ENCODE results near the gene B9D2. TPM values are rescaled to one million over a fixed set of nuclear protein-coding genes. Genes with fewer than 3 reads are reported as not detected.

Gene B9D2
- total RNA-seq, 1 donor: 26.4 TPM

GRCh38 chr19:41318696-41319499 lies 45.1 kb downstream of the B9D2 start:
- no peak for DNase-seq (ENCODE audit: low read depth in 2 of 3, low spot score in 2 of 3)

GRCh38 chr19:41316306-41316920 lies 47.5 kb downstream of the B9D2 start:
- DNase-seq (ENCODE audit: low read depth in 2 of 3, low spot score in 2 of 3): no peak

- DNase-seq (ENCODE audit: low read depth in 2 of 3, low spot score in 2 of 3): no peak
Measured at GRCh38 chr19:41311613-41312012, 52.3 kb downstream of the B9D2 start.

GRCh38 chr19:41311072-41311471 lies 52.9 kb downstream of the B9D2 start:
- DNase-seq (ENCODE audit: low read depth in 2 of 3, low spot score in 2 of 3): no peak

GRCh38 chr19:41310033-41310831 lies 53.7 kb downstream of the B9D2 start, which contains the start of gene CCDC97:
Gene CCDC97, plus strand, starts transcription at chr19:41310172. Its CDS starts 139 bp downstream, at chr19:41310311.
- DNase-seq (ENCODE audit: low read depth in 2 of 3, low spot score in 2 of 3): peak; percentile 87 to 93 (median 91)

GRCh38 chr19:41309180-41310032 lies 54.5 kb downstream of the B9D2 start:
- DNase-seq (ENCODE audit: low read depth in 2 of 3, low spot score in 2 of 3): no peak

- DNase-seq (ENCODE audit: low read depth in 2 of 3, low spot score in 2 of 3): peak; percentile 88 to 95 (median 91)
Measured at GRCh38 chr19:41308450-41309179, 55.3 kb downstream of the B9D2 start.

- DNase-seq (ENCODE audit: low read depth in 2 of 3, low spot score in 2 of 3): no peak
Measured at GRCh38 chr19:41307954-41308449, 55.9 kb downstream of the B9D2 start.

GRCh38 chr19:41307090-41307875 lies 56.7 kb downstream of the B9D2 start:
- peak in 1 of 3 donors; percentile 81 for DNase-seq (ENCODE audit: low read depth in 2 of 3, low spot score in 2 of 3)

GRCh38 chr19:41305927-41306793 lies 57.8 kb downstream of the B9D2 start:
- DNase-seq (ENCODE audit: low read depth in 2 of 3, low spot score in 2 of 3): no peak

- DNase-seq (ENCODE audit: low read depth in 2 of 3, low spot score in 2 of 3): no peak
Measured at GRCh38 chr19:41304706-41305483, 59.1 kb downstream of the B9D2 start.

Other genes starting within 250 kb of the B9D2 start
- under 0.01 TPM for gene CYP2F1, start 249.7 kb downstream of the B9D2 start, total RNA-seq
- gene CYP2S1, start 170.9 kb downstream of the B9D2 start, total RNA-seq: 3.0 TPM
- 7.0 TPM for gene AXL, start 144.9 kb downstream of the B9D2 start, total RNA-seq
- 159 TPM for gene HNRNPUL1, start 99.8 kb downstream of the B9D2 start, total RNA-seq
- 29.1 TPM for gene CCDC97, start 54.0 kb downstream of the B9D2 start, total RNA-seq
- 76.2 TPM for gene TGFB1, start 10.2 kb downstream of the B9D2 start, total RNA-seq
- 22.9 TPM for gene TMEM91, start 12.4 kb upstream of the B9D2 start, total RNA-seq
- 36.4 TPM for gene EXOSC5, start 33.2 kb upstream of the B9D2 start, total RNA-seq
- 139 TPM for gene BCKDHA, start 33.7 kb upstream of the B9D2 start, total RNA-seq
- gene B3GNT8, start 63.2 kb upstream of the B9D2 start, total RNA-seq: 18.0 TPM
- gene DMAC2, start 75.8 kb upstream of the B9D2 start, total RNA-seq: 70.0 TPM
- gene ERICH4, start 79.0 kb upstream of the B9D2 start, total RNA-seq: under 0.01 TPM
- 11.3 TPM for gene CEACAM21, start 212.0 kb upstream of the B9D2 start, total RNA-seq